HEK293T (cell line): ENCODE results near the gene PTPRO.

ENCODE experiments used
- CTCF ChIA-PET: fragments of 350-600 bp; formaldehyde crosslinking; extraction: SDS; loops from one replicate; lab custom pipeline; 2021; ENCODE audit warnings: antibody characterized with exemption, inconsistent platforms; lab: Yijun Ruan, JAX
- POLR2A ChIA-PET: fragments of 350-600 bp; formaldehyde crosslinking; extraction: SDS; loops from one replicate; lab custom pipeline; 2020; ENCODE audit warnings: antibody characterized with exemption, inconsistent platforms; lab: Yijun Ruan, JAX
- DNase-seq: peaks from one replicate; pipeline ENCODE4 v3.0.0; 2012; ENCODE audit warnings: mixed read lengths; ENCODE audit errors: extremely low spot score
- ARNT ChIP-seq: fragments of 450-650 bp; IDR thresholded peaks from 2 replicates; pipeline ENCODE4 v1.6.1; 2017; ENCODE audit warnings: mild to moderate bottlenecking
- BHLHE40 ChIP-seq: fragments of 450-650 bp; IDR thresholded peaks from 2 replicates; pipeline ENCODE4 v1.6.1; 2016; ENCODE audit warnings: mild to moderate bottlenecking, moderate library complexity, borderline replicate concordance
- CTBP1 ChIP-seq: fragments of 450-650 bp; IDR thresholded peaks from 2 replicates; pipeline ENCODE4 v1.6.1; 2016; ENCODE audit warnings: borderline replicate concordance
- ELF4 ChIP-seq: fragments of 450-650 bp; IDR thresholded peaks from 2 replicates; pipeline ENCODE4 v1.6.1; 2017; ENCODE audit warnings: antibody characterized with exemption
- FOXA1 ChIP-seq: fragments of 450-650 bp; IDR thresholded peaks from 2 replicates; pipeline ENCODE4 v1.6.1; 2016; ENCODE audit warnings: mild to moderate bottlenecking
- FOXK2 ChIP-seq: fragments of 450-650 bp; IDR thresholded peaks from 2 replicates; pipeline ENCODE4 v1.6.1; 2016; ENCODE audit warnings: mild to moderate bottlenecking
- FOXM1 ChIP-seq: fragments of 450-650 bp; IDR thresholded peaks from 2 replicates; pipeline ENCODE4 v1.6.1; 2017; ENCODE audit warnings: mild to moderate bottlenecking, borderline replicate concordance
- HDGF ChIP-seq: fragments of 450-650 bp; IDR thresholded peaks from 2 replicates; pipeline ENCODE4 v1.6.1; 2017; ENCODE audit warnings: antibody characterized with exemption, borderline replicate concordance
- L3MBTL2 ChIP-seq: fragments of 450-650 bp; conservative IDR thresholded peaks from 2 replicates; pipeline ENCODE4 v1.6.1; 2016; ENCODE audit warnings: mild to moderate bottlenecking
- LEF1 ChIP-seq: fragments of 450-650 bp; IDR thresholded peaks from 2 replicates; pipeline ENCODE4 v1.6.1; 2017; ENCODE audit warnings: mild to moderate bottlenecking, borderline replicate concordance
- NFRKB ChIP-seq: fragments of 450-650 bp; IDR thresholded peaks from 2 replicates; pipeline ENCODE4 v1.6.1; 2016; ENCODE audit warnings: mild to moderate bottlenecking, moderate library complexity
- PKNOX1 ChIP-seq: fragments of 450-650 bp; IDR thresholded peaks from 2 replicates; pipeline ENCODE4 v1.6.1; 2016
- SP1 ChIP-seq: fragments of 450-650 bp; IDR thresholded peaks from 2 replicates; pipeline ENCODE4 v1.6.1; 2017
- SUZ12 ChIP-seq: fragments of 450-650 bp; IDR thresholded peaks from 2 replicates; pipeline ENCODE4 v1.6.1; 2016; ENCODE audit warnings: mild to moderate bottlenecking
- TARDBP ChIP-seq: fragments of 450-650 bp; IDR thresholded peaks from 2 replicates; pipeline ENCODE4 v1.6.1; 2016
- ZNF384 ChIP-seq: fragments of 450-650 bp; IDR thresholded peaks from 2 replicates; pipeline ENCODE4 v1.6.1; 2016

PTPRO gene

GRCh38 chr12:15485466-15485865, 163.2 kb downstream of the PTPRO start:
- TF ChIP-seq PKNOX1 (no peak), HDGF (no peak)
- CTCF ChIA-PET, result interaction anchor here (0.6 kb wide), 1 partner anchor 47 kb away, joined by 3 read pairs; no protein-coding TSS in a partner anchor
- no peak for DNase-seq
- POLR2A ChIA-PET, result no interaction called here

GRCh38 chr12:15486859-15487258, 164.6 kb downstream of the PTPRO start:
- TF ChIP-seq NFRKB (no peak), BHLHE40 (no peak), FOXK2 (no peak), CTBP1 (no peak), FOXA1 (no peak), FOXM1 (no peak), PKNOX1 (no peak), ARNT (no peak), TARDBP (no peak), SP1 (no peak), ZNF384 (no peak), SUZ12 (no peak), HDGF (no peak), L3MBTL2 (no peak), ELF4 (no peak), LEF1 (no peak)
- POLR2A ChIA-PET, result no interaction called here
- DNase-seq, result no peak
- CTCF ChIA-PET, result interaction anchor here (0.6 kb wide), 1 partner anchor 374 kb away, joined by 3 read pairs; no protein-coding TSS in a partner anchor

GRCh38 chr12:15488481-15488880, 166.2 kb downstream of the PTPRO start:
- POLR2A ChIA-PET, result no interaction called here
- CTCF ChIA-PET, result no interaction called here
- no peak for DNase-seq
- TF ChIP-seq LEF1 (no peak), NFRKB (no peak), SUZ12 (no peak), L3MBTL2 (no peak), ELF4 (no peak), CTBP1 (no peak), BHLHE40 (no peak), ARNT (no peak), PKNOX1 (no peak), ZNF384 (no peak), TARDBP (no peak), SP1 (no peak), HDGF (no peak), FOXA1 (no peak)

GRCh38 chr12:15494329-15495046, 172.2 kb downstream of the PTPRO start:
- DNase-seq, result no peak
- POLR2A ChIA-PET, result no interaction called here
- TF ChIP-seq L3MBTL2 (no peak), FOXM1 (no peak), PKNOX1 (no peak), ELF4 (no peak), CTBP1 (no peak), TARDBP (no peak), FOXK2 (no peak), ZNF384 (no peak), LEF1 (no peak), SUZ12 (no peak), ARNT (no peak), BHLHE40 (no peak), HDGF (no peak)
- CTCF ChIA-PET, result interaction anchor here (0.6 kb wide), 1 partner anchor 54 kb away, joined by 3 read pairs; no protein-coding TSS in a partner anchor

GRCh38 chr12:15495746-15496145, 173.4 kb downstream of the PTPRO start:
- DNase-seq, result no peak
- POLR2A ChIA-PET, result no interaction called here
- no peak for TF ChIP-seq FOXK2
- TF ChIP-seq NFRKB, result no peak
- TF ChIP-seq ELF4, result no peak
- TF ChIP-seq L3MBTL2, result no peak
- no peak for TF ChIP-seq SP1
- TF ChIP-seq PKNOX1, result no peak
- CTCF ChIA-PET, result no interaction called here
